ENCODE measurements around the gene WTIP. TPM values are rescaled to one million over a fixed set of nuclear protein-coding genes. Genes with fewer than 3 reads are reported as not detected.

The WTIP gene
- total RNA-seq, 2 donors from 2014 or later: 45.4 to 48.6 TPM

DNA sequence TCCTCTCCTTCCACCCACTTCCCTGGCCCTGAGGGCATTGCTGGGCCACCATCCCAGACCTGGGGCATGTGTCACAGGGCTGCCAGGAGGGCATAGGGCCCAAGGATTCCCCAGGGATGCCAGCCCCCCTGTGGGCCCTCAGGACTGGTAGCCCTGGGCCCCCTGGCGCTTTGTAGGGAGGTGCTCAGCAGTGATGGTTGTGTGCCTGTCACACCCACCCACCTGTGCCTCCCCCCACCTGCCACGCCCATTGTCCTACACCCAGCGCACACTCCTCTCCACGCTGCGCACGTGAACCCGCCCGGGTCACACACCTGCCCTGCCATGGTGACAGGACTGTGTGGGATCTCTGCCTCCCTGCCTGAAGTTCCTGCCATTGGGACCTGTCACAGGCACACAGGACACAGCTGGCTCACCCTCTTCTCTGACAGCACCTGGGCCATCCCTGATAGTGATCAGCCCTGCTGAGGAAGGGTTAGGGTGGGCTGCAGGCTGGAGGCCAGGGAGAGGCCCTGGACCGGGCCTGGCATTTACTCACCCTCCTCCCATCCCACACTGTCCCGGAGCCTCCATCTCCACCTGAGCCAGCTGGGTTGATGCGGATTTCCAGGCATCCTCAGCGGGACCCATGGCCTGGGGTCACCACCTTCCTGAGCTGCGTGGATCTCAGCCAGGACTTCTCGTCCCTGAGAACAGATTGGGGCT lies 23.9 kb downstream of the WTIP start:
- Histone ChIP-seq H3K9me3 (ENCODE audit: control insufficient read depth, low read length) (peaks cover under 1% of the 10 kb centered on the region), H3K36me3 (ENCODE audit: control insufficient read depth, insufficient read depth, low read length) (peaks cover 6% of the 10 kb centered on the region), H3K4me1 (ENCODE audit: control insufficient read depth, insufficient read depth, low read length) (no peaks in the 10 kb centered on the region), H3K4me3 (ENCODE audit: low read length) (no peak overlapping the region), H3K9ac (ENCODE audit: extremely low read depth, low read length, poor library complexity, severe bottlenecking) (no peak overlapping the region), H3K27ac (ENCODE audit: low read depth, low read length) (no peak overlapping the region), H3K27me3 (ENCODE audit: control insufficient read depth, insufficient read depth, low read length, poor library complexity, severe bottlenecking) (no peaks in the 10 kb centered on the region)
- H3K9me3 Mint-ChIP-seq: peaks cover 9% of the 10 kb centered on the region
- H3K27ac Mint-ChIP-seq: no peak overlapping the region
- DNase-seq: no peak
- H3K36me3 Mint-ChIP-seq (ENCODE audit: low read depth): peaks cover 4% of the 10 kb centered on the region
- H3K27me3 Mint-ChIP-seq (ENCODE audit: insufficient read depth): peaks cover 3% of the 10 kb centered on the region
- H3K4me3 Mint-ChIP-seq: no peak overlapping the region
- TF ChIP-seq, protein P1, sequence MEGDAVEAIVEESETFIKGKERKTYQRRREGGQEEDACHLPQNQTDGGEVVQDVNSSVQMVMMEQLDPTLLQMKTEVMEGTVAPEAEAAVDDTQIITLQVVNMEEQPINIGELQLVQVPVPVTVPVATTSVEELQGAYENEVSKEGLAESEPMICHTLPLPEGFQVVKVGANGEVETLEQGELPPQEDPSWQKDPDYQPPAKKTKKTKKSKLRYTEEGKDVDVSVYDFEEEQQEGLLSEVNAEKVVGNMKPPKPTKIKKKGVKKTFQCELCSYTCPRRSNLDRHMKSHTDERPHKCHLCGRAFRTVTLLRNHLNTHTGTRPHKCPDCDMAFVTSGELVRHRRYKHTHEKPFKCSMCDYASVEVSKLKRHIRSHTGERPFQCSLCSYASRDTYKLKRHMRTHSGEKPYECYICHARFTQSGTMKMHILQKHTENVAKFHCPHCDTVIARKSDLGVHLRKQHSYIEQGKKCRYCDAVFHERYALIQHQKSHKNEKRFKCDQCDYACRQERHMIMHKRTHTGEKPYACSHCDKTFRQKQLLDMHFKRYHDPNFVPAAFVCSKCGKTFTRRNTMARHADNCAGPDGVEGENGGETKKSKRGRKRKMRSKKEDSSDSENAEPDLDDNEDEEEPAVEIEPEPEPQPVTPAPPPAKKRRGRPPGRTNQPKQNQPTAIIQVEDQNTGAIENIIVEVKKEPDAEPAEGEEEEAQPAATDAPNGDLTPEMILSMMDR (conservative IDR thresholded peaks at IDR 0.05): no peak
- H3K4me1 Mint-ChIP-seq: peaks cover 16% of the 10 kb centered on the region
- WGBS, 2 experiments (ENCODE audit: insufficient coverage in 1 of 2, insufficient read length in 1 of 2): 91 to 94% methylated on average over 8 to 14 of the region's 14 CpGs

GRCh38 chr19:34506026-34506370 lies 24.4 kb downstream of the WTIP start:
- H3K9me3 ChIP-seq (ENCODE audit: control insufficient read depth, low read length): peaks cover 6% of the 10 kb centered on the region
- H3K27me3 ChIP-seq (ENCODE audit: control insufficient read depth, insufficient read depth, low read length, poor library complexity, severe bottlenecking): no peaks in the 10 kb centered on the region
- H3K4me3 ChIP-seq (ENCODE audit: low read length): no peak overlapping the region
- Mint-ChIP-seq H3K9me3 (peaks cover 14% of the 10 kb centered on the region), H3K4me3 (no peak overlapping the region), H3K36me3 (ENCODE audit: low read depth) (peaks cover 4% of the 10 kb centered on the region), H3K27ac (no peak overlapping the region), H3K27me3 (ENCODE audit: insufficient read depth) (peaks cover 3% of the 10 kb centered on the region), H3K4me1 (peaks cover 16% of the 10 kb centered on the region)
- DNase-seq: no peak
- no peaks in the 10 kb centered on the region for H3K4me1 ChIP-seq (ENCODE audit: control insufficient read depth, insufficient read depth, low read length)
- WGBS, 2 experiments (ENCODE audit: insufficient coverage in 1 of 2, insufficient read length in 1 of 2): 91 to 95% methylated on average over 7 to 8 of the region's 8 CpGs
- no peak overlapping the region for H3K9ac ChIP-seq (ENCODE audit: extremely low read depth, low read length, poor library complexity, severe bottlenecking)
- TF ChIP-seq, protein P1 (conservative IDR thresholded peaks at IDR 0.05): no peak
- H3K27ac ChIP-seq (ENCODE audit: low read depth, low read length): no peak overlapping the region
- H3K36me3 ChIP-seq (ENCODE audit: control insufficient read depth, insufficient read depth, low read length): peaks cover 6% of the 10 kb centered on the region

GRCh38 chr19:34507414-34508067 lies 26.0 kb downstream of the WTIP start:
- Histone ChIP-seq H3K36me3 (ENCODE audit: control insufficient read depth, insufficient read depth, low read length) (peaks cover 6% of the 10 kb centered on the region), H3K4me1 (ENCODE audit: control insufficient read depth, insufficient read depth, low read length) (no peaks in the 10 kb centered on the region), H3K27me3 (ENCODE audit: control insufficient read depth, insufficient read depth, low read length, poor library complexity, severe bottlenecking) (no peaks in the 10 kb centered on the region), H3K9ac (ENCODE audit: extremely low read depth, low read length, poor library complexity, severe bottlenecking) (no peak overlapping the region), H3K4me3 (ENCODE audit: low read length) (no peak overlapping the region), H3K9me3 (ENCODE audit: control insufficient read depth, low read length) (peaks cover 9% of the 10 kb centered on the region), H3K27ac (ENCODE audit: low read depth, low read length) (no peak overlapping the region)
- Mint-ChIP-seq H3K9me3 (peaks cover 22% of the 10 kb centered on the region), H3K4me1 (peaks cover 9% of the 10 kb centered on the region), H3K36me3 (ENCODE audit: low read depth) (peaks cover 2% of the 10 kb centered on the region), H3K27ac (no peak overlapping the region), H3K27me3 (ENCODE audit: insufficient read depth) (peaks cover 6% of the 10 kb centered on the region), H3K4me3 (no peak overlapping the region)
- TF ChIP-seq, protein P1 (conservative IDR thresholded peaks at IDR 0.05): no peak
- no peak for DNase-seq
- WGBS, 2 experiments (ENCODE audit: insufficient coverage in 1 of 2, insufficient read length in 1 of 2): 90 to 97% methylated on average over 4 of the region's 4 CpGs
